Parathyroid adenoma (tissue), 2 donors: ENCODE data around the gene FRAS1.

Experiments
- H2AFZ ChIP-seq: fragments of 300-600 bp; sonication (generic); one replicate; pipeline ENCODE4 v1.7.0; 2017; ENCODE audit warnings: antibody characterized with exemption, mild to moderate bottlenecking
- H3K27ac ChIP-seq: fragments of 300-600 bp; sonication (generic); one replicate; pipeline ENCODE4 v1.7.0; 2017
- H3K27me3 ChIP-seq: fragments of 300-600 bp; sonication (generic); one replicate; pipeline ENCODE4 v1.7.0; 2017; ENCODE audit warnings: low read length; ENCODE audit not compliant: control insufficient read depth, insufficient read depth
- H3K36me3 ChIP-seq: fragments of 300-600 bp; sonication (generic); one replicate; pipeline ENCODE4 v1.7.0; 2017; ENCODE audit warnings: low read length; ENCODE audit not compliant: control insufficient read depth, insufficient read depth
- H3K4me1 ChIP-seq: fragments of 300-600 bp; sonication (generic); one replicate; pipeline ENCODE4 v1.7.0; 2017; ENCODE audit warnings: control low read depth
- H3K4me2 ChIP-seq: fragments of 300-600 bp; sonication (generic); one replicate; pipeline ENCODE4 v1.7.0; 2017; ENCODE audit warnings: low read length
- H3K4me3 ChIP-seq: fragments of 300-600 bp; sonication (generic); one replicate; pipeline ENCODE4 v1.7.0; 2017; ENCODE audit warnings: low read depth, low read length
- H3K79me2 ChIP-seq: fragments of 300-600 bp; sonication (generic); one replicate; pipeline ENCODE4 v1.7.0; 2017; ENCODE audit warnings: control low read depth
- H3K9ac ChIP-seq: fragments of 300-600 bp; sonication (generic); one replicate; pipeline ENCODE4 v1.7.0; 2017; ENCODE audit warnings: mild to moderate bottlenecking
- H3K9me3 ChIP-seq: fragments of 300-600 bp; sonication (generic); one replicate; pipeline ENCODE4 v1.7.0; 2017; ENCODE audit warnings: low read length; ENCODE audit not compliant: control insufficient read depth
- TF ChIP-seq, protein P1 (sequence below): fragments of 300-600 bp; sonication (generic); IDR thresholded peaks from one replicate; pipeline ENCODE4 v1.7.0; 2017; ENCODE audit warnings: antibody characterized with exemption, mild to moderate bottlenecking
- donor health status: primary hyperparathyroidism.

Gene FRAS1

DNA sequence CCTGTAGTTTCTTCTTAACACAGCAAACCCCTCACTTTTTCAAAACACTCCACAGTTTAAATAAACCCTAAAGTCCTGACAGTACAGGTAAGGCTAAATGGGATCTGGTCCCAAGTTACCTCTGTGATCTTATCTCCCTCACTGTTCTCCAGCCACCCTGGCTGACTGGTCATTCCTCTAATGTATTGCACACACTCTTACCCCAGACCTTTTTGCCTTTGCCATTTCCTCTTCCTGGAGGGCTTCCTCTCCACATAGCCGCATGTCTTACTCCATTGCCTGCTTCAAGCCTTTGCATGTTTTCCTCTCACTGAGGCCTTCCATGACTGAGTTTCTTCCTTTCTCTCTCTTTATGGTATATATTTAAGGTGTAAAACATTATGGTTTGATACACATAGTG lies 474.9 kb downstream of the FRAS1 start:
- Histone ChIP-seq H3K4me3 (no peak overlapping the region), H3K36me3 (no peaks in the 10 kb centered on the region), H3K79me2 (no peaks in the 10 kb centered on the region), H3K4me1 (no peaks in the 10 kb centered on the region), H3K27me3 (no peaks in the 10 kb centered on the region), H3K9me3 (no peaks in the 10 kb centered on the region), H2AFZ (no peak overlapping the region), H3K27ac (no peak overlapping the region), H3K9ac (no peak overlapping the region), H3K4me2 (no peak overlapping the region)
- TF ChIP-seq, protein P1, sequence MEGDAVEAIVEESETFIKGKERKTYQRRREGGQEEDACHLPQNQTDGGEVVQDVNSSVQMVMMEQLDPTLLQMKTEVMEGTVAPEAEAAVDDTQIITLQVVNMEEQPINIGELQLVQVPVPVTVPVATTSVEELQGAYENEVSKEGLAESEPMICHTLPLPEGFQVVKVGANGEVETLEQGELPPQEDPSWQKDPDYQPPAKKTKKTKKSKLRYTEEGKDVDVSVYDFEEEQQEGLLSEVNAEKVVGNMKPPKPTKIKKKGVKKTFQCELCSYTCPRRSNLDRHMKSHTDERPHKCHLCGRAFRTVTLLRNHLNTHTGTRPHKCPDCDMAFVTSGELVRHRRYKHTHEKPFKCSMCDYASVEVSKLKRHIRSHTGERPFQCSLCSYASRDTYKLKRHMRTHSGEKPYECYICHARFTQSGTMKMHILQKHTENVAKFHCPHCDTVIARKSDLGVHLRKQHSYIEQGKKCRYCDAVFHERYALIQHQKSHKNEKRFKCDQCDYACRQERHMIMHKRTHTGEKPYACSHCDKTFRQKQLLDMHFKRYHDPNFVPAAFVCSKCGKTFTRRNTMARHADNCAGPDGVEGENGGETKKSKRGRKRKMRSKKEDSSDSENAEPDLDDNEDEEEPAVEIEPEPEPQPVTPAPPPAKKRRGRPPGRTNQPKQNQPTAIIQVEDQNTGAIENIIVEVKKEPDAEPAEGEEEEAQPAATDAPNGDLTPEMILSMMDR = no peak

DNA sequence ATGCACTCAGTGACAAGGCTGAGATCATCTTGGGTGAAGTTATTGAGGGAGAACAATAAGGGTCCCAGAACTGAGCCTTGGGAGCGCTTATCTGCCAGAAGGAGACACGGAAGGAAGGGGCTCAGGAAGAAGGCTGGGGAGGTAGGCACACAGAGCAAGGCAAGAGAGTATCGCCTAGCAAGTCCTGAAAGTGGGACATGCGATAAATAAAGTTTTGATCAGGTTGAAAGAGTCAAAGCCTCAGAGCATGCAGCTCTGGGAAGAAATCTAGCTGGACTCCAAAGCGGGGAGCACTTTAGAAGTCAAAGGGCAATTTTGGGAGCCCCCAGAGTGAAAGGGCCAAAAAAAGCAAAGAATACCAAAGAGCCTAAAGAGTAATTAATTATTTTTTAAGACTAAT lies 476.7 kb downstream of the FRAS1 start:
- no peaks in the 10 kb centered on the region for H3K9me3 ChIP-seq
- no peaks in the 10 kb centered on the region for H3K79me2 ChIP-seq
- no peak overlapping the region for H2AFZ ChIP-seq
- no peak overlapping the region for H3K4me2 ChIP-seq
- H3K27me3 ChIP-seq = no peaks in the 10 kb centered on the region
- H3K4me1 ChIP-seq = no peaks in the 10 kb centered on the region
- H3K27ac ChIP-seq = no peak overlapping the region
- no peak overlapping the region for H3K4me3 ChIP-seq
- TF ChIP-seq, protein P1 = no peak
- H3K36me3 ChIP-seq = no peaks in the 10 kb centered on the region
- H3K9ac ChIP-seq = no peak overlapping the region

GRCh38 chr4:78534286-78534955 lies 477.3 kb downstream of the FRAS1 start:
- no peak overlapping the region for H3K27ac ChIP-seq

DNA sequence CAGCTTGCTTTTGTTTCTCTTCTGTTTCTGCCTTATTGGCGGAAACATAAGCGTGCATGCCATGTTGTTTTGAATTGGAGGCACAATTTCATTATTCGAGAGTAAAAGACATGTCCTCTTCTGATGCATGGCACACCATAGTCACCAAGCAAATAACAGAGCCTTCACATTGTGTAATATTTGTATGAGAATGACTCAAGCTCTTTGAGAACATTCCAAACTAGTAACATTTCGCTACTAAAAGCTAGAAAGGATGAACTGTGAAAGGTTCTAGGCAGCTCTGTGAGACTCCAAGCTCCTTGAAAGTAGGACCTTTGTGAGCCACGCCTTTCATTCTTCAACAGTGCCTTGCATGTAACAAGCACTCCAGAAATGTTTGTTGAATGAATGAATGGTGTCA lies 485.2 kb downstream of the FRAS1 start:
- TF ChIP-seq, protein P1 = no peak
- no peaks in the 10 kb centered on the region for H3K27me3 ChIP-seq
- H3K27ac ChIP-seq = no peak overlapping the region
- no peak overlapping the region for H3K4me3 ChIP-seq
- H3K4me2 ChIP-seq = no peak overlapping the region
- no peak overlapping the region for H2AFZ ChIP-seq
- no peaks in the 10 kb centered on the region for H3K79me2 ChIP-seq
- no peaks in the 10 kb centered on the region for H3K9me3 ChIP-seq
- H3K9ac ChIP-seq = no peak overlapping the region
- H3K36me3 ChIP-seq = no peaks in the 10 kb centered on the region
- H3K4me1 ChIP-seq = no peaks in the 10 kb centered on the region

More at GRCh38 chr4:78534286-78534955, 477.3 kb downstream of the FRAS1 start:
- Histone ChIP-seq H3K4me3 (no peak overlapping the region), H3K9ac (no peak overlapping the region), H3K4me2 (no peak overlapping the region), H2AFZ (no peak overlapping the region), H3K36me3 (no peaks in the 10 kb centered on the region), H3K79me2 (no peaks in the 10 kb centered on the region), H3K9me3 (no peaks in the 10 kb centered on the region), H3K27me3 (no peaks in the 10 kb centered on the region), H3K4me1 (no peaks in the 10 kb centered on the region)
- TF ChIP-seq, protein P1 = no peak
